Measurements from ENCODE around the gene UNC45A.
"Not testable (repeated sequence)": the region's sequence is repeated elsewhere in the genome, so short reads cannot be mapped to it uniquely, and the experiment has no call there.

UNC45A gene

DNA sequence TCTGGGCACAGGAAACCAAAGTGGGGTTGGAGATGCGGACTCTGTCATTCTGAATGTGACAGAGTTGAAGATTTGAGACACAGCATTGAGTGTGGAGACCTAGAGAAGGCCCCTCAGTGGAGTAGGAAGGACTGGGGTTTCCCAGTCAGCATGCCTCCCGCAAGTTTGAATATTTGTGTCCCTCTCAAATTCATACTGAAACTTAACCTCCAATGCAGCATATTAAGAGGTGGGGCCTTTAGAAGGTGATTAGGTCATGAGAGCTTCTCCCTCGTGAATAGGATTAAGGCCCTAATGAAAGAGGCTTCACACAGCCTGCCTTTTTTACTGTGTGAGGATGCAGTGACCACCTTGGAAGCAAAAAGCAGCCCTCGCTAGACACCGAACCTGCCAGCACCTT lies 10.7 kb upstream of the UNC45A start:
- Histone ChIP-seq H3K9me3 (ENCODE audit: control insufficient read depth in 1 of 2, low read length in 2 of 2) (no peaks in the 10 kb centered on the region), H3K27me3 (ENCODE audit: low read depth, low read length) (no peaks in the 10 kb centered on the region), H3K36me3 (ENCODE audit: control insufficient read depth in 1 of 2, insufficient read depth in 2 of 2, low read length in 2 of 2) (peaks cover 19 to 23% of the 10 kb centered on the region in 2 donors), H3K4me3 (ENCODE audit: low read depth in 1 of 2, low read length in 2 of 2) (no peak overlapping the region), H3K27ac (ENCODE audit: low read length) (no peak overlapping the region), H3K4me1 (ENCODE audit: control insufficient read depth in 1 of 2, insufficient read depth in 2 of 2, low read length in 2 of 2) (peaks cover 0 to 5% of the 10 kb centered on the region in 2 donors)

DNA sequence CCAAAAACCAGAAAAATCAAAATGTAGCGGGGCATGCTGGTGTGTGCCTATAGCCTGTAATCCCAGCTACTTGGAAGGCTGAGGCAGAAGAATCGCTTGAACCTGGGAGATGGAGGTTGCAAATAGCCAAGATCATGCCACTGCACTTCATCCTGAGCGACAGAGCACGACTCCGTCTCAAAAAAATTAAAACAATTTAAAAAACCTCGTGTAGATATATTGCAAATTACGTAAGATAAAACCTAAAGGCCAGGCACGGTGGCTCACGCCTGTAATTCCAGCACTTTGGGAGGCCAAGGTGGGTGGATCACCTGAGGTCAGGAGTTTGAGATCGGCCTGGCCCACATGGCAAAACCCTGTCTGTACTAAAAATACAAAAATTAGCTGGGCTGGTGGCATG lies 8.3 kb upstream of the UNC45A start:
- not testable (repeated sequence) for H3K36me3 ChIP-seq (ENCODE audit: control insufficient read depth in 1 of 2, insufficient read depth in 2 of 2, low read length in 2 of 2); H3K4me3 ChIP-seq (ENCODE audit: low read depth in 1 of 2, low read length in 2 of 2); H3K27me3 ChIP-seq (ENCODE audit: low read depth, low read length); H3K27ac ChIP-seq (ENCODE audit: low read length); H3K9me3 ChIP-seq (ENCODE audit: control insufficient read depth in 1 of 2, low read length in 2 of 2)
- peaks cover 4 to 12% of the 10 kb centered on the region in 2 donors for H3K4me1 ChIP-seq (ENCODE audit: control insufficient read depth in 1 of 2, insufficient read depth in 2 of 2, low read length in 2 of 2)

DNA sequence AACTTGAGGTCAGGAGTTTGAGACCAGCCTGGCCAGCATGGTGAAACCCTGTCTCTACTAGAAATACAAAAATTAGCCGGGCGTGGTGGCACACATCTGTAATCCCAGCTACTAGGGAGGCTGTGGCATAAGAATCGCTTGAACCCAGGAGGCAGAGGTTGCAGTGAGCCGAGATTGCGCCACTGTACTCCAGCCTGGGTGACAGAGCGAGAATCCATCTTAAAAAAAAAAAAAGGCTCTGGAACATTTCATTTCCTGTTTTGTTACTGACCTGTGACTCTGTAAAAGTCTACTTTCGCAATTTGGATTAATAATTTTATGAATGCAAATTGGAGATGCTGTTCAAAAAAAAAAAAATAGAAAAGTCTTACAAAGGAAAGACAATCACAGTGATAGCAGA lies 7.0 kb upstream of the UNC45A start:
- H3K4me3 ChIP-seq (ENCODE audit: low read depth in 1 of 2, low read length in 2 of 2); H3K27me3 ChIP-seq (ENCODE audit: low read depth, low read length); H3K27ac ChIP-seq (ENCODE audit: low read length); H3K9me3 ChIP-seq (ENCODE audit: control insufficient read depth in 1 of 2, low read length in 2 of 2); H3K36me3 ChIP-seq (ENCODE audit: control insufficient read depth in 1 of 2, insufficient read depth in 2 of 2, low read length in 2 of 2): not testable (repeated sequence)
- peaks cover 4 to 15% of the 10 kb centered on the region in 2 donors for H3K4me1 ChIP-seq (ENCODE audit: control insufficient read depth in 1 of 2, insufficient read depth in 2 of 2, low read length in 2 of 2)

DNA sequence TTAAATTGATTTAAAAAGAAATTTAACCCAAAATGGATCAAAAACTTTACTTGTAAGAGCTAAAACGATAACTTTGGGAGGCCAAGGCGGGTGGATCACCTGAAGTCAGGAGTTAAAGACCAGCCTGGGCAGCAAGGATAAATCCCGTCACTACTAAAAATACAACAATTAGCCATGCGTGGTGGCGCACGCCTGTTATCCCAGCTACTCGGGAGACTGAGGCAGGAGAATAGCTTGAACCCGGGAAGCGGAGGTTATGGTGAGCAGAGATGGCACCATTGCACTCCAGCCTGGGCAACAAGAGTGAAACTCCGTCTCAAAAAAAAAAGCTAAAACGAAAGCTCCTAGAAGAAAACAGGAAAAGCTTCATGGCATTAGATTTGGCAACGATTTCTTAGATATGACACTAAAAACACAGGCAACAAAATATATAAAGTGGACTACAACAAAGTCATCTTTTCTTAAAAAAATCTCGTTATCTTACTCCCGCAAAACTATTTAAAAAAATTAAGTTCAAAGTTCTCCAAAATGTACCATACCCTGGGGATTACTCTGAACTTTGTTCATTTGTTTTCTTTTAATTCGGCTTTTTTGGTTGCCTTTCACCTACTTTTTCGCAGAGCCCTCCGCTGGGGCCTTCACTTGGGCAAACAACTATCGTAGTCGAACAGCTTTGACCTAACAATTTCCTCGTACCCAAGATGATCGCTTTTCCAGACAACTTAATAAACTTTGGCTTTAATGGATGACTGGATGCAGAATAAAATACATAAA lies 5.7 kb upstream of the UNC45A start:
- H3K4me3 ChIP-seq (ENCODE audit: low read depth in 1 of 2, low read length in 2 of 2), result peak overlapping the region; percentile 68 to 79
- H3K9me3 ChIP-seq (ENCODE audit: control insufficient read depth in 1 of 2, low read length in 2 of 2), result no peaks in the 10 kb centered on the region
- H3K36me3 ChIP-seq (ENCODE audit: control insufficient read depth in 1 of 2, insufficient read depth in 2 of 2, low read length in 2 of 2), result no peaks in the 10 kb centered on the region
- no peaks in the 10 kb centered on the region for H3K27me3 ChIP-seq (ENCODE audit: low read depth, low read length)
- peaks cover 5 to 20% of the 10 kb centered on the region in 2 donors for H3K4me1 ChIP-seq (ENCODE audit: control insufficient read depth in 1 of 2, insufficient read depth in 2 of 2, low read length in 2 of 2)
- H3K27ac ChIP-seq (ENCODE audit: low read length), result peak overlapping the region; percentile 96

DNA sequence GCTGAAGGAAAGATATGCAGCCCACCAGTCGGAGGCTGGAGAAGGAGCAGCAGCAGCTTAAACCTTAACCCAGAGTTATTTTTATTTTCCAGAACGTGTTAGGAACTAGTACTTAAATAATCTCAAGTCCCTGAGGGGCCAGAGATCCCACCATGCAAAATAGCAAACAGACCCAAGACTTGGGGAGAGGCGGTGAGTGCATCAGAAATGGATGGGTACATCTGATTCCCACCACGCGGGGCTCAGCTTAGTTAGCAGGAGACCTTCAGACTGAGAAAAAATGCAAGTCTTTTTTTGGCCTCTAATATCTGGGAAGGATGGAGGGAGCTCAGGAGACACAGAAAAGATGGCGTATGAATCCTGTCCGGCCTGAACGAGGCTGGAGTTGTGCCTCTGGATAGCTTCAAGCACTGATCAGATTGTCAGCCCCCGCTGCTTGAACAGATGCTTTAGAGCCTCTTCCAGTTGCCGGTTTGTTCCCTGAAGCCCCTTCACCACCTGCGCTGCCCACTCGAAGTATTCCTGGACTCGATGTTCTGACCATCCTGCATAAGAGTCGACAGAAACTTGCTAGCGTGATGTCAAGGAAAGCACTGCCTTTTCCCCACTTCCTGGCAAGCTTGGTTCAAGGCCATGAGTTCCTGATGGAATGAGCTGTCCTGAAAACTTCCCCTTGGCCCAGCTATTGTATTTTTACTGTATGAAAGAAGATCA lies 4.1 kb upstream of the UNC45A start:
- H3K36me3 ChIP-seq (ENCODE audit: control insufficient read depth in 1 of 2, insufficient read depth in 2 of 2, low read length in 2 of 2), result no peaks in the 10 kb centered on the region
- peak overlapping the region; percentile 68 to 79 for H3K4me3 ChIP-seq (ENCODE audit: low read depth in 1 of 2, low read length in 2 of 2)
- no peaks in the 10 kb centered on the region for H3K27me3 ChIP-seq (ENCODE audit: low read depth, low read length)
- H3K9me3 ChIP-seq (ENCODE audit: control insufficient read depth in 1 of 2, low read length in 2 of 2), result no peaks in the 10 kb centered on the region
- peak overlapping the region; percentile 96 for H3K27ac ChIP-seq (ENCODE audit: low read length)
- H3K4me1 ChIP-seq (ENCODE audit: control insufficient read depth in 1 of 2, insufficient read depth in 2 of 2, low read length in 2 of 2), result peaks cover 12 to 31% of the 10 kb centered on the region in 2 donors

DNA sequence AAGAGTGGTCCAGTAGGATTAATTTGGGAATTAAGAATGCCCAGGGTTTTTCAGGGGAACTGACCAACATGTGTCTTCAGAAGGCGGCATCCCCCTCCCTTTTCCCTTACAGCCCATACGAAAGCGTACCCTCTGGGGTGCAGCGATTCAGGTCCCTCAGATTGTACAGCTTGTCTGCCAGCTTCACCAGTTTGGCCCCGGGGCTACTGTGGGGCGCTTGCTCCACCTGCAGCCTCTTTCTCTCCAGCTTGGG lies 3.6 kb upstream of the UNC45A start:
- peak overlapping the region; percentile 96 for H3K27ac ChIP-seq (ENCODE audit: low read length)
- H3K36me3 ChIP-seq (ENCODE audit: control insufficient read depth in 1 of 2, insufficient read depth in 2 of 2, low read length in 2 of 2), result no peaks in the 10 kb centered on the region
- H3K4me1 ChIP-seq (ENCODE audit: control insufficient read depth in 1 of 2, insufficient read depth in 2 of 2, low read length in 2 of 2), result peaks cover 17 to 36% of the 10 kb centered on the region in 2 donors

GRCh38 chr15:90931828-90932659 lies 3.0 kb upstream of the UNC45A start, which contains the start of gene HDDC3:
Gene HDDC3 (minus strand): TSS chr15:90932549. CDS start chr15:90932540, 9 bp downstream.
- Histone ChIP-seq H3K36me3 (ENCODE audit: control insufficient read depth in 1 of 2, insufficient read depth in 2 of 2, low read length in 2 of 2) (no peaks in the 10 kb centered on the region), H3K4me3 (ENCODE audit: low read depth in 1 of 2, low read length in 2 of 2) (peak within 1 kb of the TSS; percentile 68 to 82), H3K27ac (ENCODE audit: low read length) (peak within 1 kb of the TSS; percentile 96), H3K9me3 (ENCODE audit: control insufficient read depth in 1 of 2, low read length in 2 of 2) (no peaks in the 10 kb centered on the region), H3K4me1 (ENCODE audit: control insufficient read depth in 1 of 2, insufficient read depth in 2 of 2, low read length in 2 of 2) (peaks cover 17 to 36% of the 10 kb centered on the region in 2 donors), H3K27me3 (ENCODE audit: low read depth, low read length) (no peaks in the 10 kb centered on the region)

More for the DNA sequence above, 3.6 kb upstream of the UNC45A start:
- Histone ChIP-seq H3K9me3 (ENCODE audit: control insufficient read depth in 1 of 2, low read length in 2 of 2) (no peaks in the 10 kb centered on the region), H3K27me3 (ENCODE audit: low read depth, low read length) (no peaks in the 10 kb centered on the region), H3K4me3 (ENCODE audit: low read depth in 1 of 2, low read length in 2 of 2) (peak overlapping the region; percentile 68 to 82)

DNA sequence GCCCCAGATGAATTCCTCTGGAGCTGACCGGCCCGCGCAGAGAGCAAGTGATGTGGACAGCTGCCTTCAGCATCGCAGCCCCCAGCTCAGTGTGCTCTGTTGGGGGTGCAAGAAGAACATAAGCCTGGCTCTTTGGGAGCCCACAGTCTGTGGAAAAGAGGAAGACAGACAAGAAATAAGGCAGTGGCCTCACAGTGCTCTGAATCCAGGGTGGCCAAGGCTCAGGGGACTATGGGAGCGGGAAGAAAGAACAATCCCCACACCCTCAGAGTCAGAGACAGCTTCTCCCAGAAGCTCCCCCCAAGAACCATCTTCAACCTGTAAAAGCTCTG lies 2.5 kb upstream of the UNC45A start:
- H3K4me3 ChIP-seq (ENCODE audit: low read depth in 1 of 2, low read length in 2 of 2), result peak overlapping the region; percentile 68 to 82

GRCh38 chr15:90933301-90933700 lies 1.8 kb upstream of the UNC45A start:
- Histone ChIP-seq H3K27ac (ENCODE audit: low read length) (no peak overlapping the region), H3K4me1 (ENCODE audit: control insufficient read depth in 1 of 2, insufficient read depth in 2 of 2, low read length in 2 of 2) (peaks cover 17 to 36% of the 10 kb centered on the region in 2 donors), H3K36me3 (ENCODE audit: control insufficient read depth in 1 of 2, insufficient read depth in 2 of 2, low read length in 2 of 2) (peaks cover 0 to 2% of the 10 kb centered on the region in 2 donors), H3K9me3 (ENCODE audit: control insufficient read depth in 1 of 2, low read length in 2 of 2) (no peaks in the 10 kb centered on the region), H3K27me3 (ENCODE audit: low read depth, low read length) (no peaks in the 10 kb centered on the region), H3K4me3 (ENCODE audit: low read depth in 1 of 2, low read length in 2 of 2) (no peak overlapping the region)

More for the DNA sequence above, 2.5 kb upstream of the UNC45A start:
- Histone ChIP-seq H3K36me3 (ENCODE audit: control insufficient read depth in 1 of 2, insufficient read depth in 2 of 2, low read length in 2 of 2) (no peaks in the 10 kb centered on the region), H3K27me3 (ENCODE audit: low read depth, low read length) (no peaks in the 10 kb centered on the region), H3K9me3 (ENCODE audit: control insufficient read depth in 1 of 2, low read length in 2 of 2) (no peaks in the 10 kb centered on the region), H3K27ac (ENCODE audit: low read length) (no peak overlapping the region), H3K4me1 (ENCODE audit: control insufficient read depth in 1 of 2, insufficient read depth in 2 of 2, low read length in 2 of 2) (peaks cover 17 to 36% of the 10 kb centered on the region in 2 donors)

DNA sequence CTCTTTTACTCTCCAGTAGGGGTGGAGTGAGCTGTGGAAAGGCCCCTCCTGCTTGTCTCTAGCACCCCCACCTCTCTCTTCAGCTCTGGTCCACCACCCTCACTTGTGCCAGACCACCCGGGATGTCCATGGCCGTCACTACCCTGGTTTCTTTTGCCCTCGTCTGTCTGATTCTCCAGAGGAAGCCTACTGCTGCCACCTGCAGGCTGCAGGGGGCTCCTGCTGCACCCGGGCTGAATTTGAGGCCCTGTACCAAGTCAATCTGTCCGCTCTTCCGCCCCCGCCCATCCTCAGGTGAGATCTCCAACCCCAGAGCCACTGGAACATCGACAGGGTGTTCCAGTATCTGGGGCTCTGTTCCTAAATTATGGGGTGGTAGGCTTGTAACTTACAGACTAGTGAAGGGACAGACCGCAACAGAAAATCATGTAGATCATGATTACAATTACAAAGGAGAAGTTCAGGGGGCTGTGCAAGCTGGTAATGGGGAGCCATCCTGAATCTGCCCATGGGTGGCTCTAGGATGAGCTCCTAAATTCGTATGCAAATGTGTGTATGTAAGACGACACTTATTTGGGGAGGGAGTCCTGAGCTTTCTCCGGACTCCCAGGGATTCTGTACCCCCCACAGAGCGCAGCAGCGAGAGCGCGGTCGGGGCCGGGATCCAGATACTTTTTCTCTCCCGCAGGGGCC lies 683 bp upstream of the UNC45A start:
- Histone ChIP-seq H3K27me3 (ENCODE audit: low read depth, low read length) (no peaks in the 10 kb centered on the region), H3K27ac (ENCODE audit: low read length) (peak overlapping the region; percentile 69), H3K9me3 (ENCODE audit: control insufficient read depth in 1 of 2, low read length in 2 of 2) (no peaks in the 10 kb centered on the region), H3K36me3 (ENCODE audit: control insufficient read depth in 1 of 2, insufficient read depth in 2 of 2, low read length in 2 of 2) (peaks cover 3 to 6% of the 10 kb centered on the region in 2 donors), H3K4me3 (ENCODE audit: low read depth in 1 of 2, low read length in 2 of 2) (peak overlapping the region; percentile 71 to 74), H3K4me1 (ENCODE audit: control insufficient read depth in 1 of 2, insufficient read depth in 2 of 2, low read length in 2 of 2) (peaks cover 17 to 30% of the 10 kb centered on the region in 2 donors)

- Histone ChIP-seq H3K4me1 (ENCODE audit: control insufficient read depth in 1 of 2, insufficient read depth in 2 of 2, low read length in 2 of 2) (peaks cover 13 to 23% of the 10 kb centered on the region in 2 donors), H3K4me3 (ENCODE audit: low read depth in 1 of 2, low read length in 2 of 2) (no peak overlapping the region), H3K36me3 (ENCODE audit: control insufficient read depth in 1 of 2, insufficient read depth in 2 of 2, low read length in 2 of 2) (peaks cover 25 to 26% of the 10 kb centered on the region in 2 donors), H3K9me3 (ENCODE audit: control insufficient read depth in 1 of 2, low read length in 2 of 2) (no peaks in the 10 kb centered on the region), H3K27me3 (ENCODE audit: low read depth, low read length) (no peaks in the 10 kb centered on the region), H3K27ac (ENCODE audit: low read length) (no peak overlapping the region)
These were observed 1.7 kb downstream of the UNC45A start for GRCh38 chr15:90936823-90937222.

Measured in muscle layer of duodenum (tissue), 2 donors.